ENCODE results near the gene MBD3L3.
"Not testable (repeated sequence)": the region's sequence is repeated elsewhere in the genome, so short reads cannot be mapped to it uniquely, and the experiment has no call there.

DNA sequence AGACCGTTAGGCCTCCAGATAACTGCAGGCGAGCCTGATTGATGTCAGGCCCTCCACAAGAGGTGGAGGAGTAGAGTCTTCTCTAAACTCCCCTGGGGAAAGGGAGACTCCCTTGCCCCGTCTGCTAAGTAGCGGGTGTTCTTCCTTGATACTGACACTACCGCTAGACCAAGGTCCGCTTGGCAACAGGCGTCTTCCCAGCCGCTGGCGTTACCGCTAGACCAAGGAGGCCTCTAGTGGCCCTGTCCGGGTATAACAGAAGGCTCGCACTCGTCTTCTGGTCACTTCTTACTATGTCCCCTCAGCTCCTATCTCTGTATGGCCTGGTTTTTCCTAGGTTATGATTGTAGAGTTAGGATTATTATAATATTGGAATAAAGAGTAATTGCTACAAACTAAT is 8.6 kb upstream of the MBD3L3 start:
- TF ChIP-seq, protein P1, sequence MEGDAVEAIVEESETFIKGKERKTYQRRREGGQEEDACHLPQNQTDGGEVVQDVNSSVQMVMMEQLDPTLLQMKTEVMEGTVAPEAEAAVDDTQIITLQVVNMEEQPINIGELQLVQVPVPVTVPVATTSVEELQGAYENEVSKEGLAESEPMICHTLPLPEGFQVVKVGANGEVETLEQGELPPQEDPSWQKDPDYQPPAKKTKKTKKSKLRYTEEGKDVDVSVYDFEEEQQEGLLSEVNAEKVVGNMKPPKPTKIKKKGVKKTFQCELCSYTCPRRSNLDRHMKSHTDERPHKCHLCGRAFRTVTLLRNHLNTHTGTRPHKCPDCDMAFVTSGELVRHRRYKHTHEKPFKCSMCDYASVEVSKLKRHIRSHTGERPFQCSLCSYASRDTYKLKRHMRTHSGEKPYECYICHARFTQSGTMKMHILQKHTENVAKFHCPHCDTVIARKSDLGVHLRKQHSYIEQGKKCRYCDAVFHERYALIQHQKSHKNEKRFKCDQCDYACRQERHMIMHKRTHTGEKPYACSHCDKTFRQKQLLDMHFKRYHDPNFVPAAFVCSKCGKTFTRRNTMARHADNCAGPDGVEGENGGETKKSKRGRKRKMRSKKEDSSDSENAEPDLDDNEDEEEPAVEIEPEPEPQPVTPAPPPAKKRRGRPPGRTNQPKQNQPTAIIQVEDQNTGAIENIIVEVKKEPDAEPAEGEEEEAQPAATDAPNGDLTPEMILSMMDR (conservative IDR thresholded peaks at IDR 0.05 in 1 of 2, IDR thresholded peaks at IDR 0.05 in 1 of 2; ENCODE audit: extremely low read depth in 1 of 2, insufficient read depth in 1 of 2, low read depth in 1 of 2, low read length in 2 of 2), result not testable (repeated sequence)
- TF ChIP-seq EZH2 (IDR thresholded peaks at IDR 0.05; ENCODE audit: borderline replicate concordance, low read length), result not testable (repeated sequence)

Data from mammary epithelial cell (primary cell).